GM18520 (cell line): Measurements from ENCODE around the gene ZNF565.
"Not testable (repeated sequence)": the region's sequence is repeated elsewhere in the genome, so short reads cannot be mapped to it uniquely, and the experiment has no call there.

ENCODE experiments used
- ATAC-seq: cut with Tn5 transposase; IDR thresholded peaks from one replicate; pipeline ENCODE4 v1.9.1; 2021; ENCODE audit not compliant: unreplicated experiment

Gene ZNF565

DNA sequence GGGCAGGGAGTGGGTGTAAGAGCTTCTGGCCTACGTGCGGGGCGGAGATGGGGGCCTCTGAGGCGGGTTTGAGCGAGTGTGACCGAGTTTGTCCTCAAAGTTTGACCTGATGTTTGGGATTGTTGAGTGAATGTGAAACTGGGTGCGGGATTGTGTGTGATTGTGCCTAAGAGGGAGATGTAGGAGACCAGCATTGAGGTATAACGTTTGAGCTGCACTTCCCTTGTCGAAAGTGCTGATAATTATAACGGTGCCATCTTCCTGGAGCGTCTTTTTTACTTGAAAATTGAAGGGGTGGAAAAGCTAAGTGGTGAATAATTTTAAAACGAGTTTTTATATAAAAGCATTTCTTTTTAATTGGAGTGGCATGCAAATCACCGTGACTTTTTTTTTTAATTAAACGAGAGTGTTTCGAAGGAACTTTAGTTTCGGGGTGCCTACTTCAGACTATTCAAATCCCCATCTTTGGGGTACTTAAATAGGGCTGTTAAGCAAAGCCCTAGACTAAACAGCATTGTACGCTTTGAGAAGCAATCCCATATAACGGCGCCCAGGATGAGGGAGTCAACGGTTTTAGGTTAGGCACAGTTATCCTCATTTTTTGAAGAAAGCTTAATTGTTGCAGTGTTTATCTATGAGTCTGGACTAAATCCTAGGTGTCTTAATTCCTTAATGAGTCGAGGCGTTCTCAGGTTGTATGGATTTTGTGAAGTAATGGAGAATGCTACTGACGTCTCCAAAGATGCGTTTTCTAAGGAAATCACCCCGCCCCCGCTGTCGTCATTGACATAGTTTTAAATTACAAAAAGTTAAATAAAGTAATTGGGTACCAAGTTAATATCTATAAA, 1.0 kb upstream of the ZNF565 start:
- no peak for ATAC-seq

DNA sequence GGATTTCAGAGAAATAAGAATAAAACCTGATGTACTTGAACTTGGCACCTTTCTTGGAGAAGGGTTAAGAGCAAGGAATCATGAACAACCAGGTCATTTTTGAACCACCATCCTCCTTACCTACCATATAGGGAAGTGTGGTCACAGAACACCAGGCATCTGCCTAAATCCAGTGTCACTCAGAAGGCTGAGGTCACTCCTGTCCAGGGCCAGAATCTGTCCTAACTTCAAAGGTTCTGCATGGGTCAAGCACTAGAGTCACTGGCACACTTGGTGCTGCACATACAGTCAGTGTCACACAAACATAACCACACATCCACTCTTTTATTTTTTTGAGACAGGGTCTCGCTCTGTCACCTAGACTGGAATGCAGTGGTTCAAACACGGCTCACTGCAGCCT, 1.6 kb downstream of the ZNF565 start:
- ATAC-seq, result no peak

DNA sequence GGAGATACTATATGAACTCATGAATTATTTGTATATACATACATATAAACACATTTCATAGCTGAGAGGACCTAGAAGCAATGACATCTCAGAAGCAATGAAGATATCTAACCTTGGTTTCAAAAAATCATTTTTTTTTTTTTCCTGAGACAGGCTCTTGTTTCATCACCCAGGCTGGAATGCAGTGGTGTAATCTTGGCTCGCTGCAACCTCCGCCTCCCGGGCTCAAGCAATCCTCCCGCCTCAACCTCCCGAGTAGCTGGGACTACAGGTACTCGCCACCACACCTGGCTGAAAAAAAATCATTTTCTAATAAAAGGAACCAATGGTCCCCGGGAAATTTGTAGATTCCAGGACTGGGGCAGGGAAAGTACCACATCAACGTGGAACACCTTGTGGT, 4.0 kb downstream of the ZNF565 start:
- no peak for ATAC-seq

DNA sequence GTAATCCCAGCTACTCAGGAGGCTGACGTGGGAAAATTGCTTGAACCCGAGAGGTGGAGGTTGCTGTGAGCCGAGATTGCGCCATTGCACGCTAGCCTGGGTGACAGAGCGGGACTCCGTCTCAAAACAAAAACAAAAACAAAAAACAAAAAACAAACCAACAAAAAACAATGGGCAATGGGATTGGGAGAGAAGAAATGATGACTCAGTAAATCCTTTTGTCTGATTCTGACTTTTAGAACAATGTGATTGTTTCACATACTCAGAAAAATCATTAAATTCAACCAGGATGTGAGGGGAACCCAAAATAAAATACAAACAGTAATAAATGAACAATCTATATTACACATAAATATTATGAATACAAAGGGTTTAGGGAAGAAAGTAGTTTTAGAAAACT, 5.1 kb downstream of the ZNF565 start:
- ATAC-seq, result no peak

DNA sequence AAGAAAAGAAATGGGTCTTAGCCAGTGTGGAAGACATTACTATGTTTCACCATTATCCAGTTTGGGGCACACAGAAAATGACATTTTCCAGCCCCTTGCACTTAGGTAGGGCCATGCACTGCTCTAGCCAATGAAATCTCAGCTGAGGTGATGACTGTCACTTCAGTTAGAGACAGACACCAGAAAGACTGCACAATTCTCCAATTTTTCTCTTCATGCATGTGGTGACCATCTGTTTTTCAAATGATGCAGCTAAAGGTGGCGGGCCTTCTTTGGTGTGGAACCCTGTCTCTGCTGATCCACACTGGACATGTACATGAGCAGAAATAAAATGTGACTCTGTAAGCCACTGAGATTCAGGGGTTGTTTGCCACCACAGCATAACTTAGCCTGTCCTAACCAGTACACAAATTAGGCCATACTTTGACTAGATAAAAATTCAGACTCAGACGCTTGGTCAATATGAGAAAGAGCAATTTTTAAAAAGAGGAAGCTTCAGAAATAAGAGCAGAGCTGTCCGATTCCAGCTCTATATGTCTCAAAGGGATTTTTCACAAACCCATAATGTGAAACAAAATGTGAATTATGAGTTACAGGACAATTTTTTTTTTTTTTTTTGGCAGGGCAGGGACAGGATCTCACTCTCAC, 6.7 kb downstream of the ZNF565 start:
- peak; percentile 81 for ATAC-seq

DNA sequence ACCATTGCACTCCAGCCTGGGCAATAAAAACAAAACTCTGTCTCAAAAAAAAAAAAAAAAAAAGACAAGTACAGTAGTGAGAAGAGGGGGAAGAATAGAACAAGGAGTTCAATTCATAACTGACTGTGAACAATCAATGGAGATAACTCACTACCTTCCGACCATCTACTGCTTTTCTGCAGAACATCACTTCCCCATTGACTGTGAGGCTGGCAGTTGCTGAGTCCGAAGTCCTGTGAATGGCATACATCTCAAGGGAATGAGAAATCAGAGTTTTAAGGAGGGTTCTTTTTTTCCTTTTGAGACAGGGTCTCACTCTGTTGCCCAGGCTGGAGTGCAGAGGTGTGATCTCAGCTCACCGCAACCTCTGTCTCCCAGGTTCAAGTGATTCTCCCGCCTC, 11.2 kb downstream of the ZNF565 start:
- ATAC-seq, result no peak

DNA sequence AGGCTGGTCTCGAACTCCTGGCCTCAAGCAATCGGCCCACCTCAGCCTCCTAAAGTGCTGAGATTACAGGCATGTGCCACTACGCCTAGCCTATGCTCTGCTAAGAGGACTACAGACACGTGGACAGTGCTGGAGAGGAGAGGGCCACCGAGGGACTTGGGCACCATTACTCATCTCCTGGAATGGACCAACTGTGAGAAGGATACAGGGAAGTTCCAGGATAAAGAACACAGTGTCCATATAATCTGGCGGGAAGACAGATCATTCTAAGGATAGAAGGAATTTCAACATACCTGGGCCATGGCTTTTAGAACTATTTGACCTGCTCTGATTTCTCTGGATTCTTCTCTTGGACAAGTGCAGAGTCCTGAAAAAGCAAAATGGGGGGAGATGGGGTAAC, 12.8 kb downstream of the ZNF565 start:
- ATAC-seq, result no peak

DNA sequence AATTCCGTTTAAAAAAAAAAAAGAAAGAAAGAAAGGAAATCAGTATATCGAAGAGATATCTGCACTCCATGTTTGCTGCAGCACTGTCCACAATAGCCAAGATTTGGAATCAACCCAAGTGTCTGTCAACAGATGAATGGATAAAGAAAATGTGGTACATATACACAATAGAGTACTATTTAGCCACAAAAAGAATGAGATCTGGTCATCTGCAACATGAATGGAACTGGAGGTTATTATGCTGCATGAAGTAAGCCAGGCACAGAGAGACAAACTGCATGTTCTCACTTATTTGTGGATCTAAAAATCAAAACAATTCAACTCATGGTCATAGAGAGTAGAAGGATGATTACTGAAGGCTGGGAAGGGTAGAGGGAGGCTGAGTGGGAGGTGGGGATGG, 16.3 kb downstream of the ZNF565 start:
- ATAC-seq, result no peak

DNA sequence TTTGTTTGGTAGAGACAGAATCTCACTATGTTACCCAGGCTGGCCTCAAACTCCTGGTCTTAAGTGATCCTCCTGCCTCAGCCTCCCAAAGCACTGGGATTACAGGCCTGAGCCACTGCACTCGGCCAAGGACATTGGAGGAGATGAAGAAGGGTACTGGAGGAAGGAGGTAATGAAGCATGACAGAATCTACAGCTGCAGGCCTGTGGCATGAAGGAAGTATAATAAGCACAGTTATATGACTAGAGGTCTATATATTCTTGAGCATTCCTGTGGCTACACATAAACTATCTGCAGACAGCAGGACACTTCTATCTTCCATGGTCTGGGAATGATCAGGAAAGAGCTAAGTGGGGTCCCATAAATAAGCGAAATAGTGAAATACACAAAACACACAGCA, 18.2 kb downstream of the ZNF565 start:
- no peak for ATAC-seq

DNA sequence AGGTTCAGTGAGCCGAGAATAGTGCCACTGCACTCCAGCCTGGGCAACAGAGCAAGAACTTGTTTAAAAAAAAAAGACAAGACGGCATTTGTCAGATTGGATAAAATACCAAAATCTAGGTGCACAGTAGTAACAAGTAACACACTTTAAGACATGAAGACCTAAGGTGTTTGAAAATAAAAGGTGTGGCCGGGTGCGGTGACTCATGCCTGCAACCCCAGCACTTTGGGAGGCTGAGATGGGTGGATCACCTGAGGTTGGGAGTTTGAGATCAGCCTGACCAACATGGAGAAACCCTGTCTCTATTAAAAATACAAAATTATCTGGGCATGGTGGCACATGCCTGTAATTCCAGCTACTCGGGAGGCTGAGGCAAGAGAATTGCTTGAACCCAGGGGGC, 27.7 kb downstream of the ZNF565 start:
- not testable (repeated sequence) for ATAC-seq

DNA sequence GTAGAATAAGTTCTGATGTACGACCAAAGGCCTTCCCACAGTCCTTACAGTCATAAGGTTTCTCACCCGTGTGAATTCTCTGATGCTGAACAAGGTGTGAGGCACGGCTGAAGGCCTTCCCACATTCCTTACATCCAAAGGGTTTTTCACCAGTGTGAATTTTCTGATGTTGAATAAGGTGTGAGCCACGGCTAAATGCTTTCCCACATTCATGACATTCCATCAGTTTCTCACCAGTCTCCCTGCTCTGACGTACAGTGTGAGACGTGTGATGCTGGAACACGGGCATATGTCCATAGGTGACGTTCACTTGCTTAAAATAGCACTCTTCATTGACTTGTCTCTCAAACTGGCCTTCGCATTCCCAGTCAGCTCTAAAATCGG, 31.2 kb downstream of the ZNF565 start:
- no peak for ATAC-seq

DNA sequence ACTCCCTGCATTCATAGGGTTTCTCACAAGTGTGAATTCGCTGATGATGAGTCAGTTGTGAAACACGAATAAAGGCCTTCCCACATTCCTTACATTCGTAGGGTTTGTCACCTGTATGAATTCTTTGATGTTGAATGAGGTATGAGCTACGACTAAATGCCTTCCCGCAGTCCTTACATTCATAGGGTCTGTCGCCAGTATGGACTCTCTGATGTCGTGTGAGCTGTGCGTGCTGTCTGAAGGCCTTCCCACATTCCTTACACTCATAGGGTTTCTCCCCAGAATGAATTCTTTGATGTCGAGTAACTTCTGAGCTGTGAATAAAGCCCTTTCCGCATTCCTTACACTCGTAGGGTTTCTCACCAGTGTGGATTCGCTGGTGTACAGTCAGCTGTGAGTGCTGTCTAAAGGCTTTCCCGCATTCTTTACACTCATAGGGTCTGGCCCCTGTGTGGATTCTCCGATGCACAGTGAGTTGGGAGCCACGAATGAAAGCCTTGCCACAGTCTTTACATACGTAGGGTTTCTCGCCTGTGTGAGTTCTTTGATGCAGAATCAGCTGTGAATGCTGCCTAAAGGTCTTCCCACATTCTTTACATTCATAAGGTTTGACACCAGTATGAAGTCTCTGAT, 31.7 kb downstream of the ZNF565 start:
- ATAC-seq, result no peak

DNA sequence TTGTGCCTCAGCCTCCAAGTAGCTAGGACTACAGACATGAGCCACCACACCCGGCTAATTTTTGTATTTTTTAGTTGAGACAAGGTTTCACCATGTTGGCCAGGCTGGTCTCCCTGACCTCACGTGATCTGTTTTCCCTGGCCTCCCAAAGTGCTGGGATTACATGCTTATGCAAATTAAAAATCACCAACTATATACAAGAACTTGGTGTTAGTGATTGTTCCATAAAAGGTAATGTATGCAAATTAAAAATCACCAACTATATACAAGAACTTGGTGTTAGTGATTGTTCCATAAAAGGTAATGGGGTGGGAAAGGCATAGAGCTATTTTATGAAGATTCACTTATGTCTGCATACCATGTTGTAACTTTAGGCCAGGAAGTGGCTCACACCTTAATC, 35.4 kb downstream of the ZNF565 start:
- not testable (repeated sequence) for ATAC-seq

DNA sequence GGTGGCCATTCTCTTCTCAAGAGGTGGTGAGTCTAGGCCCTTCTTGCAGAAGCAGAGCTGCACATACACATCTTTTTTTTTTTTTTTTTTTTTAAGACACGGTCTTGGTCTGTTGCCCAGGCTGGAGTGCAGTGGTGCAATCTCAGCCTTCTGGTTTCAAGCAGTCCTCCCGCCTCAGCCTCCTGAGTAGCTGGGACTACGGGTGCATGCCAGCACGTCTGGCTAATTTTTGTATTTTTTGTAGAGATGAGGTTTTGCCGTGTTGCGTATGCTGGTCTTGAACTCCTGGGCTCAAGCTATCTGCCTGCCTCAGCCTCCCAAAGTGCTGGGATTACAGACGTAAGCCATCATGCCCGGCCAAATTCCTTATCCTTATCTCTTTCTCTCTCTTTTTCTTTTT, 40.6 kb downstream of the ZNF565 start:
- not testable (repeated sequence) for ATAC-seq

DNA sequence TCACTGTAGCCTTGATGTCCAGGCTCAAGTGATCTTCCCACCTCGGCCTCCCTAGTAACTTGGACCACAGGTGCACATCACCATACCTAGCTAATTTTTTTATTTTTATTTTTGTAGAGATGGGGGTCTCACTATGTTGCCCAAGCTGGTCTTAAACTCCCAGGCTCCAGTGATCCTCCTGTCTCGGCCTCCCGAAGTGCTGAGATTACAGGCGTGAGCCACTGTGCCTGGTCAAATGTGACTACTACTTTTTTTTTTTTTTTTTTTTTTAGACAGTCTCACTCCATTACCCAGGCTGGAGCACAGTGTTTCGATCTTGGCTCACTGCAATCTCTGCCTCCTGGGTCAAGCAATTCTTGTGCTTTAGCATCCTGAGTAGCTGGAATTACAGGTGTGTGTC, 41.6 kb downstream of the ZNF565 start:
- no peak for ATAC-seq

DNA sequence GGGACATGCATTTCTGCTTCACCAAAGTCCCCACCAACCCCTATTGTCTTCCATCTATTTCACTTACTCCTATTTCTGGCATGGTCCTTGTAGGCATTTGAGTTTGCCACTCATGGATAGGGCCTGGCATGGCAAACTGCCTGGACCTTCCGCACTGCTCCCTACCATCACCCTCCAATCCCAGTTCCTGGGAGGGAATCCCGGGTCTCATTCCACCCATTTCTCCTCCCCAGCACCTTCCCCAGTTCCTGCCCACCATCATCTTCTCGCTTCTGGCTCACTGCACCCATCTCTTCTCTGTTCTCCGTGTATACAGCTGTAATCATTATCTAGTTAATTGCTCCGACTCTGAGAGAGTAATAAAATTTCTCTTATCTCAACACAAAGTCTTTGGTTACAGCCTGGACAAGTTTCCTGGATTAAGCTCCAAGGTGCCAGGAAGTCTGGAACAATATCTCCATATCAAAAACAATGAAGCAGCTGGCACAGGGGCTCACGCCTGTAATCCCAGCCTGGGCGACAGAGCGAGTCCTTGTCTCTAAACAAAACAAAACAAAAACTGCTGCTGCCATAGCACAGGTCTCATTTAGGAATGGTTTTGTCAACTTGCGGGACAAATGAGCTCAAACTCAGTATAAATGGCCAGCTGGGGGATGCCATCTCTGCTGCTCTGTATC, 45.2 kb downstream of the ZNF565 start:
- no peak for ATAC-seq

DNA sequence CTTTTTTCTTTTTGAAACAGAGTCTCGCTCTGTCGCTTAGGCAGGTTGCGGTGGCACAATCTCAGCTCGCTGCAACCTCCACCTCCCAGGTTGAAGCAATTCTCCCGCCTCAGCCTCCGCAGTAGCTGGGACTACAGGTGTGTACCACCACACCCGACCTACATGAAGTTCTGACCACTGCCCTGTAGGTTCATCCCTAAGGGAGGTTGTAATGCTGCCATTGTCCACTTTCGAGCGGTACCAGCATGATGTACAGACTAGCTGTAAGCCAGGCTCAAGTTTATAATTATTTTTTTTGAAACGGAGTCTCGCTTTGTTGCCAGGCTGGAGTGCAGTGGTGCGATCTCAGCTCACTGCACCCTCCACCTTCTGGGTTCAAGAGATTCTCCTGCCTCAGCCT, 50.7 kb downstream of the ZNF565 start:
- no peak for ATAC-seq

DNA sequence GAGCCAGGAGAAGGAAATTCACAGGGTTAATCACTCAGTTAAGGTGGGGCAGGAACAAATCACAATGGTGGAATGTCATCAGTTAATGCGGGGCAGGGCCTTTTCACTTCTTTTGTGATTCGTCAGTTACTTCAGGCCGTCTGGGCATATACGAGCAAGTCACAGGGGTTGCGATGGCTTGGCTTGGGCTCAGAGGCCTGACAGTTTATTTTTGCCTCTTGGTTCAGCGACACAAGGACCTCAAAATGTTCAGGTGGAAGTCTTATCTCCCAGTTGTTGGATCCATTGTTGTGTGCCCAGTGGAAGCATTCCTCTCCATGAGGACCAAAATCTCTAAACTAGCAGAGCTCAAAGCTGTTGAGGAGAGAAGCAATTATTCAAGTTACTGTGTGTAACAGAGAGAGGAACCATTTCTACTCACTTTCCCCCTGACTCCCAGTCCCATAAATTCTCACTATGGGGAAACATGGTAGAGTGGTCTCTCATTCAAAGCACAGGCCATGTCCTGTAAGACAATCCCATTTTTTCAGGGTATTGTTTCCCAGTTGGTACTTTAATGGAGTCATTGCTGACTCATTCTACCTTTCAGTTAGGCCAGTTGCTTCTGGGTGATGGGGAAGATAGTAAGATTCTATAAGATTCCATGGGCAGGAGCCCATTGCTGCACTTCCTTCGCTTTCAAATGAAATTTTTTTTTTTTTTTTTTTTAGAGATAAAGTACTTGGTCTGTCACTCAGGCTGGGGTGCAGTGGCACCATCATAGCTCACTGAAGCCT, 53.5 kb downstream of the ZNF565 start:
- ATAC-seq, result no peak

DNA sequence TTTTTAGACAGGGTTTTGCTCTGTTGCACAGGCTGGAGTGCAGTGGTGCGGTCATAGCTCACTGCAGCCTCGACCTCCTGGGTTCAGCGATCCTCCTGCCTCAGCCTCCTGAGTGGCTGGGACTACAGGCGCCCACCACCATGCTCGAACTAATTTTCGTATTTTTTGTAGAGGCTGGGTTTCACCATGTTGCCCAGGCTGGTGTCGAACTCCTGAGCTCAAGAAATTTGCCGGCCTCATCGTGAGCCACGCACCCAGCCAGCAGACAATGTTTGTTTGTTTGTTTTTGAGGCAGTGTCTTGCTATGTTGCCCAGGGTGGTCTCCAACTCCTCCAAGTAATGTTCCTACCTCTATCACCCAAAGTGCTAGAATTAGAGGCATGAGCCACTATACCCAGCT, 61.3 kb downstream of the ZNF565 start:
- no peak for ATAC-seq

DNA sequence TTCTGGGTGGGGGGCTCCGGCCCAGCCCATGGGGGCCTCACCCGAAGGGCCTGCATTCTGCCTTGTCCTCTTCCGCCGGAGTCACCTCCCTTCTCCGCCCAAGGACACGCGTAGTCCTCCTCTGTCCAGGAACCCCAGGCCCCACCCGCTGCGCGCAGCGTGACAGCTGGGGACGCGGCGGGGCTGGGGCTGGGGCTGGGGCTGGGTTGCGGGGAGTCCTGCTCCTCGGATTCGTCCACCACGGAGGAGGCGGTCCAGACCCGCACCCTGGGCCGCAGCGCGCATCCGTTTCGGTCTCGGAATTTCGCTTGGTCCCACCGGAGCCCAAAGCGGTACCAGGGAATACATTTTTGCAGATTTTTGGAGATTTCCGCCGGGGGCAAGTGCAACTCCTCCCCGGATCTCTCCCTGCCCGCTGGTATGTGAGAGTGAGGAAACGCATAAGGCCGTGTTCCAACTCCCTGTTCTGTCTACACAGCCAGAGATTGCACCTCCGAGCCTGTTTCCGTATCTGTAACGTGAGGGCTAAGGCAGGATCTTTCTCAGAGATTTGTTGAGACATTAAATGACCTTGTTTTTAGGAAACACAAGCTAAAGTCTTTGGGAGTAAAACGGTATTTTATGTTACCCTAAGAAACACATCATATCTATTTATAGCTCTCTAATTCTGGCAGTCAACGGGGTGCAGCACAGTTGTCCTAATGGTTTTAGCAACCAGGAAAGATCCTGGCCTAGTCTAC, 61.9 kb downstream of the ZNF565 start, which contains the start of gene COX7A1:
COX7A1 (minus strand) TSS at position 96 of the 740 bp plus-strand sequence; CDS start at position 56, 40 bp downstream.
- no peak for ATAC-seq
